Bone marrow (tissue), 2 donors: ENCODE data around the gene BTD.
A peak's percentile ranks its signal among the peaks of the same experiment; 100 is the strongest.

Experiments
- DNase-seq, 2 donors: peaks; one replicate each; lab custom pipeline; 2025; lab: John Stamatoyannopoulos, UW

The BTD gene, protein sequence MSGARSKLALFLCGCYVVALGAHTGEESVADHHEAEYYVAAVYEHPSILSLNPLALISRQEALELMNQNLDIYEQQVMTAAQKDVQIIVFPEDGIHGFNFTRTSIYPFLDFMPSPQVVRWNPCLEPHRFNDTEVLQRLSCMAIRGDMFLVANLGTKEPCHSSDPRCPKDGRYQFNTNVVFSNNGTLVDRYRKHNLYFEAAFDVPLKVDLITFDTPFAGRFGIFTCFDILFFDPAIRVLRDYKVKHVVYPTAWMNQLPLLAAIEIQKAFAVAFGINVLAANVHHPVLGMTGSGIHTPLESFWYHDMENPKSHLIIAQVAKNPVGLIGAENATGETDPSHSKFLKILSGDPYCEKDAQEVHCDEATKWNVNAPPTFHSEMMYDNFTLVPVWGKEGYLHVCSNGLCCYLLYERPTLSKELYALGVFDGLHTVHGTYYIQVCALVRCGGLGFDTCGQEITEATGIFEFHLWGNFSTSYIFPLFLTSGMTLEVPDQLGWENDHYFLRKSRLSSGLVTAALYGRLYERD

GRCh38 chr3:15601399-15602145 lies at the start of gene BTD, which contains the start of gene HACL1:
TSS of gene BTD (plus strand) at chr3:15601745. CDS start at chr3:15635440, 33,695 bp downstream.
TSS of gene HACL1 (minus strand) at chr3:15601569. CDS start at chr3:15601463, 106 bp downstream.
- no peak for DNase-seq

GRCh38 chr3:15551902-15552301 lies 49.6 kb upstream of the BTD start:
- no peak for DNase-seq

DNA sequence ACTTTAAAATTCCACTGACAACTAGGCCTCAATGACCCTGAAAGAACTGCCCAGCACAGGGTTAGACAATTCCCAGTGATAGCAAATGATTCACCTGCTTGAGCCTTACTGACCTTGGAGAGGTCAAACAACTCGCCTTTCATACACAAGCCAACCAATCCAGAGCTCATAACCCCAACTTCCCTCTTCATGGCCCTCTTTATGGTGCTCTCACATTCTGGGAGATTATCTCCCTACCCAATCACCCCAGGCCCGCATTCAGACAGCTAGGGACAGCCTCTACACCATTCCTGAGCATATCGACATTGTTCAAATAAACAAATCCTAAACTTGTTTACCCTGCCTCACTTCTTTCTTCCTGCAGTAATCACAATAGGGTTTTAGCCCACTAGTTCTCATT lies 47.8 kb upstream of the BTD start:
- no peak for DNase-seq

GRCh38 chr3:15556512-15556911 lies 45.0 kb upstream of the BTD start:
- peak in 1 of 2 donors; percentile 88 for DNase-seq

GRCh38 chr3:15557511-15557946 lies 44.0 kb upstream of the BTD start:
- peak; percentile 11 to 77 for DNase-seq

DNA sequence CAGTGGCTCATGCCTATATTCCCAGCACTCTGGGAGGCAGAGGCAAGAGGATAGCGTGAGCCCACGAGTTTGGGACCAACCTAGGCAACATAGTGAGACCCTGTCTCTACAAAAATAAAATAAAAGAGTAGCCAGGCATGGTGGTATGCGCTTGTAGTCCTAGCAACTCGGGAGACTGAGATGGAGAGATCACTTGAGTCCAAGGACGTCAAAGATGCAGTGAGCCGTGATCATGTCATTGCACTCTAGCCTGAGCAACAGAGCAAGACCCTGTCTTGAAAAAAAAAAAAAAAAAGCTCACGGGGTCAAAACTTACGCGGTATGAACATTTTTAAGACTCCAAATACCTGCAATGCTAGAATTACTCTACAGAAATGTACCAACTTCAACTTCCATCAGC lies 43.0 kb upstream of the BTD start:
- DNase-seq, result no peak

DNA sequence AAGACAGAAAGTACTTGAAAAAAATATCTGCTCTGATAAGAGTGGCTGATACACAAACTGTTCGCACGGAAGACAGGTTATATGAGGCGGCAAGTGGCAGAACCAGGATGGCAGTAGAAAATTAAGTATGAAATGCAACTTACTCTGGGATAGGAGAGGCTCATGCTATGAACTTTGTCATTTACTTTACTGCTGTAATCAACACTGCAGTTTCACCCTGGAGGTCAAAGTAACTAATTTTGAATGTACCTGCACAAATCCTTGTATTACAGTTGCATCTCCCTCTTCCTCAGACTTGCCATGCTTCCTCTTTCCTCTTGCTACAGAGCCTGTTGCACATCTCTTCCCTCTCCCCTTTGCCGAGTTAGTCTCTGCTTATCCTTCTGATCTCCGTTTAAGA lies 39.0 kb upstream of the BTD start:
- no peak for DNase-seq

- no peak for DNase-seq
These were observed 38.4 kb upstream of the BTD start for GRCh38 chr3:15563190-15563589.

DNA sequence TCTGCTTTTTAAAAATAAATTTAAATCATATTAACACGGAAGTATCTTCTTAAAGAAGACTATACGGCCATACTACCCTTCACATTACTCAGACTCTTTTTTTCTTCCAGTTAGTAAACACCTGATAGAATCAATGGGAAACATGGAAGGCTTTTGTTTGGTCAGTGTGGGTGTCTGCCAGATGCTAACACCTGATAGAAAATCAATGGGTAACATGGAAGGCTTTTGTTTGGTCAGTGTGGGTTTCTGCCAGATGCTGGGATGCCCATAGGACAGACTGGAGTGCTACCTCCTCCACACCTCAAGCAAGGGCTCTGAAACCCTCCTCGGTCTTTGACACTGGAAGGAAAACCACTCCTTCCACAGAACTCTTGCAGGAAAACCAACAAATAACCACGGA lies 29.4 kb upstream of the BTD start:
- DNase-seq, result no peak

- DNase-seq, result no peak
These were observed 26.1 kb upstream of the BTD start for GRCh38 chr3:15575446-15575845.

- DNase-seq, result no peak
These were observed 25.1 kb upstream of the BTD start for GRCh38 chr3:15576475-15576874.

DNA sequence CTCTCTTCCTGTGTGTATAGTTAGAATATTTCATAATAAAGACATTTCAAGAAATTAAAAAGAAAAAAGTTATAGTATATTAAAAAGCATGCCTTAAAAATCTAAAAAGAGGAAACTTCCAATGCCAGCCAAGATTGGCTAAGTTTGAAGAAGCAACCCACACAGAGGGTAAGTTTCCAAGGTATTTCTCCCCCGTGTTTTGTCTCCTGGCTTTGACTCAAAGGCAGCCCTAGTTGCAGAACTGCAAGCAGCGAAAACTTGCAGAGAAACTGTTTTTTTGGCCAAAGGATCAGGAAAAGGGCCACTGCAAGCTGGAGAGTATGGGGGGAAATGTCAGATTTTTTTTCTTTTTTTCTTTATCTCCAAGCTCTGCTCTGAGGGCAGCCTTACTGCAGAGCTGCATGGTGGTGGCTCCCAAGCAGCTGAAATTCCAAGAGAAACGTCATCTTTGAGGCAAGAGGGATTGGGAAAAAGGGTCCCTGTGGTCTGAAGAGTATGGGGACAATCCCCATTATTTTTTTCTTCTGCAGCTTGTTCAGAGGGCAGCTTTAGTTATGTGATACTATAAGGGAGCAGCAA lies 23.2 kb upstream of the BTD start:
- no peak for DNase-seq

- no peak for DNase-seq
These were observed 22.5 kb upstream of the BTD start for GRCh38 chr3:15579051-15579450.

DNA sequence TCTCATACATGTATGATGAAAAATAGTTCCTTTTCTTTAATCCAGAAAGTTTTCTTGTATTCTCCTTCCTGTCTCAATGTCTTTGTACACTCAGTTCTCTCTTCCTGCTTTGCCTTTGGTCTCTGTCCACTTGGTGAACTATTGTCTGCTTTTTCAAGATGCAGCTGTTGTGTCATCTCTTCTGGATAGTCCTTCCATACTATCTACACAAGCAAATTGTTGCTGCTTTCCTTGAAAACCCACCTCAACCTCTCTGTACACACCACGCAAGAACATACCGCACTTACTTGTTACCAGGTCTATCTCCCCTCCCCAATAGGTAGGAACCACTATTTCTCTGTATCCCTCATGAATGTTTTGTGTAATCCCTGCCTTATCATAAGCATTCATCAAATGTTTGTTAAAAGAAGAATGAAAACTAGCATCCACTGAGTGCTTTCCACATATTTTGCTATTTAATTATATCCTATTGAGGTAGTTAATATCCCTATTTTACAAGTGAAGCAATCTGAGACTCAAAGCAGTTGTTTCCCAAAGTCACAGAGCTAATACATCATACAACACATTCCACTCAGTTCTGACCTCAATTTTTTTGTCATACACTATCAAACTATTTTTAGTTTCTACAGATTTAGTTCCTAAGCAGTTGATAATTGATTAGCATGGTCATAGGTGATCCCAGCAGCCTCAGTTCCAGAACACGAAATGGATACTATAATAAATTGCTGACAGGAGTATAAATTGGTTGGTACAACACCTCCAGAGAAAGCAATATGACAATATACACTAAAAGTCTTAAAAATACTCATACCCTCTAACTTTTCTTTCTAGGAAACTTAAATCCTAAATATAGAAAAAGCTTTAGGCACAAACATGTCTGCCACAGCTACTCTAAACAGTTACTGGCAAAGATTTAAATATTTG lies 19.8 kb upstream of the BTD start:
- no peak for DNase-seq

DNA sequence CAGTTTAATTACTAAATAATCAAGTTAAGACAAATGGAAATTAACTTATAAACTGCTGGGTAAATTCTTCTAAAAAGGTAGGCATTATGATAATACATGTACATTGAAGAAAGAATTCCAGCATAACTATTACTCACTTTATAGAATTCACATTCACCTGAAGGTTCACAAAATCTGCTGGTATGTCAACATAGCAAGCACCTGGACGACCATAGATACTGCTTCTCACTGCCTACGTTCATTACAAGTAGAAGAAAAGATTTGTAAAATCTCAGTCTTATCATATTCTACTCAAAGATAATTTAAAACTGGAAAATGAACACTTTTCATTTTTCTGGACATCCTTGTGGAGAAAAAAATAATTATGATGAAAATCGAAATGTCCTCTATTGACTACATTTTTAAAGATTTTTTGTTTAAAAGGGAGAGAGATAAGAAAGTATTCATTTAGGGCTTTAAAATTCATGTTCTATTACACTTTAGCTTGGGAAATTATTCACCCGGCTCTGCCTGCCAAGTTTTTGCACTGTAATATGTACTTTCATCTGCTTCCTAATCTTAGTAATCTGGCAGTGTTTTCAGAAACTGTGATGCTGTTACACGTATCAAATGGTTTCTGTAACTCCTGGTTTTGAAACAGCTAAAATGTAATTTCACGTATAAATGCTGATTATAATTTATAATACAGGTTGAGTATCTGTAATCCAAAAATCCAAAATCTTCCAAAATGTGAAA lies 16.3 kb upstream of the BTD start:
- DNase-seq, result no peak

- DNase-seq, result no peak
These were observed 10.3 kb upstream of the BTD start for GRCh38 chr3:15591242-15591641.

- DNase-seq, result no peak
These were observed 9.6 kb upstream of the BTD start for GRCh38 chr3:15591928-15592327.

- DNase-seq, result no peak
These were observed 8.6 kb upstream of the BTD start for GRCh38 chr3:15592968-15593367.

DNA sequence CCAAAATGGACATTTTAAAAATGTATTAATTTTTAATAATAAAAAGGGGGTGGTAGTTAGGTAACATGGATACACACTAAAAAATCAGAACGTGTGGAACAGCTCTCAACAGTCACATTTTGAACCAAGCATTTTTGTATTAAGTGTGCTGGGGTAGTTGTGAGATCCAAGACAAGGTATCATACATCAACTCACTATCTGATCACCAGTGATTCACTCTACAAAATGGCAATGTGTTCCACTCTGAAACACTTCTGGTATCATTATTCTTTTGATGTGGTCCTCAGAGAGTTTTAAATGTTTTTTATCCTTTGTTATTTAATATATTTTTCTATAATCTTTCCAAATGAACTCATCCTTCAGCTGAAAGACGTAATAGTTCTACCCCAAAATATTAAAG lies 5.6 kb upstream of the BTD start:
- DNase-seq, result no peak

DNA sequence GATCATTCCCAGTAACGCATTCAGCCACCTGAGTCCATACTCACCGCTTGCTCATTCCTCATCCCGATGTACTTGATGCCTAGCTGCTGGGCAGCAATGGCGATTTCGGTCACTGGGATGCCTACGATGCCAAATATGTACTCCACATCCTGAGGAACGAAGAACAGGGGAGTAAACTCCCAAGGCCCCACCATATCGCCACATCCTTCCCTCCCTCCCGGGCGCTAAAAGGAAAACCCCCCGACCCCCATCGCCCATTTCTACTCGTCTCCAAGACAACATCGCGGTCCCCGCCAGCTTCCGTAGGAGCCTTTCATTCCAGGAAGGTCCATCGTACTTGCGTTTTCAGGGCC lies 523 bp upstream of the BTD start:
- no peak for DNase-seq

GRCh38 chr3:15602146-15602536 lies 596 bp downstream of the BTD start:
- no peak for DNase-seq
